ENCODE results near the gene CHD6. TPM values are rescaled to one million over a fixed set of nuclear protein-coding genes. Genes with fewer than 3 reads are reported as not detected.

Gene CHD6
- total RNA-seq, 1 experiment from 2014 or later, result 26.6 TPM

DNA sequence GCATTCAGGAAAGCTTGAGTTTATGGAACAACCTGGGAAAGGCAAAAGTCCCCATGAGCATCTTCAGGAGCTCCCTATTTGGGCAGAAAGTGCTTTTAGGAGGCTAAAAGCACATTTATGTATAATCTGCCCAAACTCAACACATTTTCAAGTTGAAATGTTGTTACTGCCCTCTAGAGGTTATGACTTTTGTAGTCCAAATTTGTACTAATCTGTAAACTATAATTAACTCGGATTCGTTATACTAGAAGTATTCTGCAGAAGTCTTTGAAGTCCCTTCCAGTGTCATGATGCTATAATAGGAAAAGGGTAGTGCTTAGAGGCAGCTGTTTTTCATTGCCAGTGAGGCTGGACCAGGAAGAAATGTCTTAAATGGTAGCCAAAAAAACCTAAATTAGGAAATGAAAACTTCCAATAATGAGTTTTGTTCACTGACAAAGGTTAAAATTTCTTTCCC, 206.8 kb downstream of the CHD6 start:
- DNase-seq (ENCODE audit: low read depth, low spot score), result no peak
- Histone ChIP-seq H3K27ac (ENCODE audit: low read depth, low read length) (no peak overlapping the region), H3K9me3 (ENCODE audit: control insufficient read depth in 1 of 2, insufficient read depth in 1 of 2, low read depth in 1 of 2, low read length in 2 of 2) (no peaks in the 10 kb centered on the region), H3K4me2 (ENCODE audit: low read length) (no peak overlapping the region), H3K27me3 (ENCODE audit: insufficient read depth, low read length) (no peaks in the 10 kb centered on the region), H3K9me2 (ENCODE audit: insufficient read depth) (no peaks in the 10 kb centered on the region), H3K79me2 (ENCODE audit: insufficient read depth, low read length) (no peaks in the 10 kb centered on the region), H2AFZ (ENCODE audit: low read depth, low read length, poor library complexity, severe bottlenecking) (no peak overlapping the region), H3K9ac (ENCODE audit: low read length) (no peak overlapping the region), H3K4me1 (ENCODE audit: control insufficient read depth in 1 of 2, insufficient read depth in 2 of 2, low read length in 2 of 2) (no peaks in the 10 kb centered on the region), H3K36me3 (ENCODE audit: control insufficient read depth in 1 of 2, insufficient read depth in 2 of 2, low read length in 2 of 2) (peaks cover 0 to 15% of the 10 kb centered on the region in 2 experiments; a peak in 2 of 4 replicates), H3K4me3 (replicated peaks in 1 of 2; ENCODE audit: low read depth in 1 of 2, low read length in 2 of 2) (no peak overlapping the region), H4K20me1 (ENCODE audit: insufficient read depth) (no peaks in the 10 kb centered on the region)
- no peak for ATAC-seq
- RAD21 ChIA-PET (ENCODE audit: low non-redundant PET in 1 of 2, low total read pairs in 2 of 2, uncharacterized antibody in 2 of 2, unreplicated experiment in 2 of 2), result no interaction called here
- no TSS peak for BruUV-seq (replicated peaks)
- no peak for TF ChIP-seq POLR2A (IDR thresholded peaks at IDR 0.05; ENCODE audit: borderline replicate concordance, extremely low read depth, insufficient read depth, insufficient read length)
- no peak for TF ChIP-seq POLR2AphosphoS5 (IDR thresholded peaks at IDR 0.05; ENCODE audit: low read depth, low read length)
- no peak for TF ChIP-seq CEBPB (IDR thresholded peaks at IDR 0.05; ENCODE audit: low read depth)
- TF ChIP-seq SIN3A (IDR thresholded peaks at IDR 0.05; ENCODE audit: low read depth), result no peak
- TF ChIP-seq ZFX (IDR thresholded peaks at IDR 0.05), result no peak
- no peak for TF ChIP-seq REST (IDR thresholded peaks at IDR 0.05; ENCODE audit: low read depth)
- peak; percentile 38; the same call in 1 of the 2 replicates for TF ChIP-seq RAD21 (IDR thresholded peaks at IDR 0.05; ENCODE audit: low read depth)
- peak; percentile 21 to 57 (median 30); a peak in 4 of 6 replicates for TF ChIP-seq CTCF (IDR thresholded peaks at IDR 0.05 in 2 of 3, conservative IDR thresholded peaks at IDR 0.05 in 1 of 3; ENCODE audit: borderline replicate concordance in 1 of 3, insufficient read depth in 1 of 3, low read depth in 2 of 3, low read length in 2 of 3)
- TF ChIP-seq, protein P1, sequence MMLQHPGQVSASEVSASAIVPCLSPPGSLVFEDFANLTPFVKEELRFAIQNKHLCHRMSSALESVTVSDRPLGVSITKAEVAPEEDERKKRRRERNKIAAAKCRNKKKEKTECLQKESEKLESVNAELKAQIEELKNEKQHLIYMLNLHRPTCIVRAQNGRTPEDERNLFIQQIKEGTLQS (IDR thresholded peaks at IDR 0.05), result no peak
- no peak for TF ChIP-seq CBX3 (IDR thresholded peaks at IDR 0.05; ENCODE audit: low read depth)
- no peak for TF ChIP-seq ELF1 (IDR thresholded peaks at IDR 0.05; ENCODE audit: borderline replicate concordance, low read depth)
- TF ChIP-seq TCF7L2 (IDR thresholded peaks at IDR 0.05; ENCODE audit: borderline replicate concordance, extremely low read depth, insufficient read depth, insufficient read length), result no peak
- POLR2A ChIA-PET, result no interaction called here
- intact Hi-C loops (cut with micrococcal nuclease), result loop anchor here (5.0 kb wide), 1 partner anchor 239 kb away; no protein-coding TSS in a partner anchor
- CTCF ChIA-PET, result interaction anchor here (1.8 kb wide), 1 partner anchor 9 kb away, joined by 5 read pairs; no protein-coding TSS in a partner anchor

Measured in HCT116 (cell line).